Left lung (tissue), 10 donors: ENCODE results near the gene MPHOSPH9. TPM values are rescaled to one million over a fixed set of nuclear protein-coding genes. Genes with fewer than 3 reads are reported as not detected.

Experiments
- ATAC-seq: fragments of 200-7000 bp; cut with Tn5 transposase; one replicate; pipeline ENCODE4 v1.9.1; 2020; ENCODE audit warnings: moderate library complexity
- DNase-seq, 4 donors: peaks; one replicate each; pipeline ENCODE4 v3.0.0-alpha.2; 2013 to 2020
- H3K27ac ChIP-seq, 2 donors: fragments of 200-600 bp; sonication (generic) in 1 of 2; one replicate each; pipeline versions ENCODE4 v1.5.0 to v1.8.0; 2020 to 2021
- H3K27me3 ChIP-seq, 2 donors: fragments of 200-600 bp; sonication (generic) in 1 of 2; one replicate each; pipeline versions ENCODE4 v1.5.0 to v1.8.0; 2020 to 2021
- H3K36me3 ChIP-seq, 2 donors: fragments of 200-600 bp; sonication (generic) in 1 of 2; one replicate each; pipeline versions ENCODE4 v1.5.0 to v1.8.0; 2020 to 2021
- H3K4me1 ChIP-seq, 2 donors: fragments of 200-600 bp; one replicate each; pipeline ENCODE4 v1.8.0; 2021
- H3K4me3 ChIP-seq, 2 donors: fragments of 200-600 bp; sonication (generic) in 1 of 2; one replicate each; pipeline versions ENCODE4 v1.5.0 to v1.8.0; 2020 to 2021; ENCODE audit warnings: mild to moderate bottlenecking in 1 of 2
- H3K9me3 ChIP-seq, 2 donors: fragments of 200-600 bp; sonication (generic) in 1 of 2; one replicate each; pipeline versions ENCODE4 v1.5.0 to v1.8.0; 2020 to 2021
- intact Hi-C, 2 donors: fragments of 100-400 bp; cut with DNase I; formaldehyde crosslinking; loops; one replicate each; pipeline versions ENCODE4 v1.11.2 to v1.14.2; 2022
- polyA plus RNA-seq, 6 donors: library from polyadenylated mRNA; unstranded; fragments of 120-200 nt; gene quantifications; one replicate each; pipeline ENCODE4 v1.2.1, GENCODE V29; 2013; ENCODE audit not compliant: insufficient read length in 6 of 6
- total RNA-seq, 2 donors: library from RNA; stranded (reverse); fragmentation: NEBNext Ultra II Directional; extraction: Animal tissue kit (Norgen Biotek cat#: 25700); gene quantifications; one replicate each; pipeline ENCODE4 v1.2.1, GENCODE V29; 2021
- TF ChIP-seq, protein P1 (sequence below), 2 donors: fragments of 200-600 bp; sonication (generic) in 1 of 2; IDR thresholded peaks; one replicate each; pipeline versions ENCODE4 v1.5.0 to v1.8.0; 2021; ENCODE audit warnings: antibody characterized with exemption in 2 of 2
- donor health status: DM: no; HTN: yes; CAD: no.
- donor health status: DM: no; HTN: no; CAD: no.

MPHOSPH9 gene
- total and polyA plus RNA-seq, 8 donors, result 27.6 to 46.7 (median 35.6) TPM

DNA sequence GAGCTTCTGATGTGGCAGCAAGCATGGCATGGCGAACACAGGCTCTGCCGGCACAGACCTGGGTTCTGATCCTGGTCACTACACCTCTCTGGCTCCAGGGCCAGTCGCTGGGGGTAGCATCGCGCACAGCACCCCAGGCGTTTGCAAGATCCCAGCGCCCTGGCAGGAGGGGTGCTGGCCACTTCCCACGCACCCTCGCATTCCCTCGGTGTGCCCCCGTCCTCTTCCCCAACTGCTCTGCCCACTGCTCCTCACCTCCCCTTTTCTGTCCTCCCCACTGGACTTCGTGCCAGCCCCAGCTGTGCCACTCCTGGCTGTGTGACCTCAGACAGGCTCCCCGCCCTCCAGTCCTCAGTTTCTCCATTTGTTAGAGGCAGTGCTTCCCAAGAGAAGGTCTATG, 35.9 kb upstream of the MPHOSPH9 start:
- TF ChIP-seq, protein P1, sequence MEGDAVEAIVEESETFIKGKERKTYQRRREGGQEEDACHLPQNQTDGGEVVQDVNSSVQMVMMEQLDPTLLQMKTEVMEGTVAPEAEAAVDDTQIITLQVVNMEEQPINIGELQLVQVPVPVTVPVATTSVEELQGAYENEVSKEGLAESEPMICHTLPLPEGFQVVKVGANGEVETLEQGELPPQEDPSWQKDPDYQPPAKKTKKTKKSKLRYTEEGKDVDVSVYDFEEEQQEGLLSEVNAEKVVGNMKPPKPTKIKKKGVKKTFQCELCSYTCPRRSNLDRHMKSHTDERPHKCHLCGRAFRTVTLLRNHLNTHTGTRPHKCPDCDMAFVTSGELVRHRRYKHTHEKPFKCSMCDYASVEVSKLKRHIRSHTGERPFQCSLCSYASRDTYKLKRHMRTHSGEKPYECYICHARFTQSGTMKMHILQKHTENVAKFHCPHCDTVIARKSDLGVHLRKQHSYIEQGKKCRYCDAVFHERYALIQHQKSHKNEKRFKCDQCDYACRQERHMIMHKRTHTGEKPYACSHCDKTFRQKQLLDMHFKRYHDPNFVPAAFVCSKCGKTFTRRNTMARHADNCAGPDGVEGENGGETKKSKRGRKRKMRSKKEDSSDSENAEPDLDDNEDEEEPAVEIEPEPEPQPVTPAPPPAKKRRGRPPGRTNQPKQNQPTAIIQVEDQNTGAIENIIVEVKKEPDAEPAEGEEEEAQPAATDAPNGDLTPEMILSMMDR (IDR thresholded peaks at IDR 0.05), result no peak
- H3K27me3 ChIP-seq, result no peaks in the 10 kb centered on the region
- peak overlapping the region; percentile 78 to 81 for H3K27ac ChIP-seq
- peak overlapping the region in 1 of 2 donors; percentile 67 for H3K4me3 ChIP-seq
- H3K4me1 ChIP-seq, result peaks cover 12 to 41% of the 10 kb centered on the region in 2 donors
- intact Hi-C loops, result no loop called here
- no peaks in the 10 kb centered on the region for H3K9me3 ChIP-seq
- no peak for ATAC-seq
- DNase-seq, result no peak
- peaks cover 0 to 32% of the 10 kb centered on the region in 2 donors for H3K36me3 ChIP-seq

DNA sequence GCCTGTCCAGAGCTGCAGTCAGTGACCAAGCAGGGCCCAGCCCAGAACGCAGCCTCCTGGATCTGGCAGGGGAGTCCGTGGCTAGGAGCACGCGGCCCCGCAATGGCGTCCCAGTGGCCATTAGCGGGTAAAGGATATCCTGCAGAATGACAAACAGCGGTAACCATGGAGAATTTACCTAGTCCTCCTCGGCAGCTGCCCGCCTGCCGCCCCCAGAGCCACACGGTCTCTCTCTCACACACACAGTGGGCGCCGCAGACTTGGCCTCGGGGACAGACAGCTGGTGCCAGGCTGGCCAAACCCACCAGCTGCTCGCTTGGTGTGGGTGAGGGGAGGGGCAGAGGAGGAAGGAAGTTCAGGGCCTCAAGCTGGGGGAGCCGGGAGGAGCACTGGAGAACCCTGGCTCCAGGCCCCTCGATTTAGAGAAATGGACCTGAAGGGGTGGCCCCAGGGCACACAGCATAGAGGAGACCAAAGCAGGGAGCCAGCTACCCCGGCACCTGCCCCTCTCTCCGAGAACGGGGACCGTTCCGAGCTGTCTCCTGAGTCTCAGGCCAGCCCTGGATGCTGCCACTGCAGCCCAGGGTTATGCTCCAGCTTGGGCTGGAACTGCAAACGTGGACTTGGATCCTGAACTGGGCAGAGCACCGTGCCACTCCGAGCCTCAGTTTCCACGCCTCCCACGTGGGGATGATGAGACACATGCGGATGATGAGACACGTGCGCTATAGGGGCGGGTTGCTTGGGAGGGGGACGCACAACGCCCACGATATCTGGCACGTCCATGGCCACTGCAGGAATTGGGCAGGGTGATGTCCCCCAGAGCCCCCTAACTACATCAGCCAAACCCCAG, 35.3 kb upstream of the MPHOSPH9 start:
- Histone ChIP-seq H3K27ac (peak overlapping the region; percentile 78 to 81), H3K4me3 (peak overlapping the region in 1 of 2 donors; percentile 14), H3K4me1 (peaks cover 12 to 41% of the 10 kb centered on the region in 2 donors)

DNA sequence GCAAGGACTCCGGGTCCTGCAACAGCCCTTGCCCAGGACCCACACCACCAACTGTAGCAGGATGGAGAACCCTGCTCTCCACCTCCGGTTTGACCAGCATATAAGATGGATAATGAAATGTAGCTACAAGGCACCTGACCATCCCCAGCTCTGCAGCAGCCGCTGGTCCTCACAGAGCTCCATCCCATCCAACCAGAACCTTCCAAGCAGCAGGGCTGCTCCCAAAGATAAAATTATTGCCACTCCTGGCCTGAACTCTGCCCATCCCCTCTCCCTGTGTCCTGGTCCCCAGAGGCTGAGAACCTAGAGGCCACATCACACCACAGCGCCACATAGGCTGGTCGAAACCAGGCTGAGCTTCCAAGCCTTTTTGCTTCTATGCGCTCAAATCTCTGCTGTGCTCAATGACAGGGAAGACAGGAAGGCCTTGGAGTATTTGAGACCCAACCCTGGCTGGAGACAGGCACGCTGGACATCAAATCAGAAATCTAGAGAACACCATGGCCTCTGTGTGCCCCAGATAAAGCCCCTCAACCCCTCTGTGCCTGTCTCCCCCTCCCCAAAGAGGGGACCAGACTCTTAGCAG, 34.5 kb upstream of the MPHOSPH9 start:
- intact Hi-C loops, result no loop called here
- ATAC-seq, result no peak
- Histone ChIP-seq H3K4me3 (no peak overlapping the region), H3K9me3 (no peaks in the 10 kb centered on the region), H3K27ac (peak overlapping the region; percentile 26 to 78), H3K4me1 (peaks cover 12 to 39% of the 10 kb centered on the region in 2 donors), H3K36me3 (peaks cover 0 to 44% of the 10 kb centered on the region in 2 donors), H3K27me3 (no peaks in the 10 kb centered on the region)
- DNase-seq, result no peak
- TF ChIP-seq, protein P1 (IDR thresholded peaks at IDR 0.05), result no peak

More for the DNA sequence above, 35.3 kb upstream of the MPHOSPH9 start:
- peak in 2 of 4 donors; percentile 40 to 78 for DNase-seq
- Histone ChIP-seq H3K36me3 (peaks cover 0 to 37% of the 10 kb centered on the region in 2 donors), H3K27me3 (no peaks in the 10 kb centered on the region), H3K9me3 (no peaks in the 10 kb centered on the region)
- TF ChIP-seq, protein P1 (IDR thresholded peaks at IDR 0.05), result no peak
- no peak for ATAC-seq
- intact Hi-C loops, result no loop called here

DNA sequence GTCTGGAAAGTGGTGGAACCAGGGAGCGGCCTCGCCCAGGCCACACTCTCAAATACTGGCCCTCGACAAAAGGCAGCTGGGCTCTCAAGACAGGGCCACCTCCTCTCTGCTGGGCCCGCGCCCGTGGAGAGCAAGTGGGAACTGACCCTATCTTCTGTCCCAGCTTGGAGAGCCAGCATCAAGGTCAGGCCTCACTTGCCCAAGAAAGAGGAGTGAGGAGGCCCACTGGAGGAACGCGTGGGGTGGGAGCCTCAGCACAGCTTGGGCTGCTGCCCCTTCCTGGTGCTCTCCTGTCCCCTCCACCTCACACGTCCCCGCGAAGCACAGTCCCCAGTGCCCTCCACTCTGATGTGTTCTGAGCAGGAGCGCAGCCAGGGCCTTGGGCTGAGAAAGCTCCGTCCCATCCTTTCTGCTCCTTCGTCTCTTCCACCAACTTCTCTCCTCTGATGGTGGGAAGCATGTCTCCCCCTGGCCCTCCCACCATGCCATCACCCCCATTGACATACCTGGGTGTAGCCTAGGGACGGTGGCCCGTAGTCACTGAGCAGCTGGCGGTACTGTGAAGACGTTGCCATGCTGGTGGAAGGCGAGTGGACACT, 33.8 kb upstream of the MPHOSPH9 start:
- peaks cover 0 to 51% of the 10 kb centered on the region in 2 donors for H3K36me3 ChIP-seq
- DNase-seq, result no peak

More for the DNA sequence above, 33.8 kb upstream of the MPHOSPH9 start:
- H3K4me3 ChIP-seq, result no peak overlapping the region
- TF ChIP-seq, protein P1 (IDR thresholded peaks at IDR 0.05), result no peak
- no peaks in the 10 kb centered on the region for H3K9me3 ChIP-seq
- no peaks in the 10 kb centered on the region for H3K27me3 ChIP-seq
- H3K4me1 ChIP-seq, result peaks cover 12 to 34% of the 10 kb centered on the region in 2 donors
- ATAC-seq, result no peak
- intact Hi-C loops, result no loop called here
- H3K27ac ChIP-seq, result no peak overlapping the region
